GM19372 (cell line): ENCODE results near the gene DES.

ENCODE experiments used
- ATAC-seq: cut with Tn5 transposase; IDR thresholded peaks from one replicate; pipeline ENCODE4 v1.9.1; 2021; ENCODE audit warnings: mild to moderate bottlenecking, low read depth, moderate library complexity; ENCODE audit not compliant: unreplicated experiment

DES gene

DNA sequence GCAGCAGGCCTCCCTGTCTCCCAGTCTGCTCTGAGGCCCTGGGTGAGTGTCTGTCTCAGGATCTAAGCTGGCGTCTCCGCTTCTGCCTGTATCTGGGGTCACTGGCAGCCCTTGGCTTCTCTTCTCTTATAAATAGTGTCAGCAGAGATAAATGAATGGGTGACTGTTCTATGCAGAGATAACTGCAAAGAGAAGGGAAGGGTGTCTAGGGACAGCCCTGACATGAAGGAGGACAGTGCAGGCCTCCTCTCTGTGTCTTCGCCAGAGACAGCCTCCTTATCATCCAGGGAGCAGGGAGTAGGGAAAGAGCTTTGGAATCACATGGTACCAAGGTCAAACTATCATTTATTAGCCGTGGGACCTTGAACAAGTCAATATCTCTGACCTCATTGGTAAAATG is 52.3 kb downstream of the DES start:
- no peak for ATAC-seq

DNA sequence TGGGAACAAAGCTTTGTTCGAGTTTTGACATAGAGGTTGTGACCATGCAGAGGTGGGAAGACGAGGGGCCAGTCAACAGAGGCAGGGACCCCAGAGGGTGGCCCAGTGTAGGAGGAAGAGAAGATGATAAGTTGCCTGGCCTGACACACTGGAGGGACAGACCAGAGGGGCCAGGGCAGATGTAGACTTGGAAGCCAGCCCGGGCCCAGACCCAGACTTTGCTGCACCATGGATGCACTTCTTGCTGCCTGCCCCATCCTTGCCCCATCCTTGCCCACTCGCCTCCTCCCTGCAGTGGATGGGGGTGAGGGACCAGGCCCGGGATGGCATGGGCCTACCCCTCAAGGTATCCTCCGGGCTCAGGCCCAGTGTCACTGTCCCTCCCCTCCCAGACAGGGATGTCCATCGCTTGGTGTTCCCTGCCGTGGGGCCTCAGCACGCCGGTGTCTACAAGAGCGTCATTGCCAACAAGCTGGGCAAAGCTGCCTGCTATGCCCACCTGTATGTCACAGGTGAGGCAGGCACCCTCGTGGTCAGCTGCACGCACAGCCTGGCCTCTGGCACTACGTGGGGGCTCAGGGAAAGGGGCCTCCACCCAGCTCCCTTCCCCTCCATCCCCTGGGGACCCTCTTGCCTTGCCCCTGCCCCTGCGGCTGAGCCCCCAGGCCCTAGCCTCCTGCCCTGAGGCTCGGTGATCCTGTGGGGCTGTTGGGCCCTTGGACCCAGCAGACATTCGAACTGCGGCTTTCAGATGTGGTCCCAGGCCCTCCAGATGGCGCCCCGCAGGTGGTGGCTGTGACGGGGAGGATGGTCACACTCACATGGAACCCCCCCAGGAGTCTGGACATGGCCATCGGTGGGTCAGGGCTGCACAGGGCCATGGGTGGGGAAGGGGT is 53.5 kb downstream of the DES start:
- ATAC-seq = no peak

DNA sequence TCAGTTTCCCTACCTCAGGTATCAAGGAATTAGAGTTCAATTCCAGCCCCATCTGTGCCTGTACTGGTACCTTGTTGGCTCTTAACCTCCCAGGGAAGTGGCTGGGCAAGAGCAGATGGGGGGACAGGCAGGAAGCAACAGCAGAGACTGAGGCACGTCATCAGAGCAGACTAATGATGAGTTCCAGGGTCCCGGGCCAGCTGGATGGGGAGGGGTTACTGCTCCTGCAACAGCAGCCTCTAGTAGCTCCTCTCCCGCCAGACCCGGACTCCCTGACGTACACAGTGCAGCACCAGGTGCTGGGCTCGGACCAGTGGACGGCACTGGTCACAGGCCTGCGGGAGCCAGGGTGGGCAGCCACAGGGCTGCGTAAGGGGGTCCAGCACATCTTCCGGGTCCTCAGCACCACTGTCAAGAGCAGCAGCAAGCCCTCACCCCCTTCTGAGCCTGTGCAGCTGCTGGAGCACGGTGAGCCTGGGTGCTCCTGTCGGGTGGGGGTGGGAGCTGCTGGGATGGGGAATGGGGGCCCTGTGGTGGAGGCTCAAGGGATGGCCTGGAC is 54.5 kb downstream of the DES start:
- ATAC-seq = no peak

DNA sequence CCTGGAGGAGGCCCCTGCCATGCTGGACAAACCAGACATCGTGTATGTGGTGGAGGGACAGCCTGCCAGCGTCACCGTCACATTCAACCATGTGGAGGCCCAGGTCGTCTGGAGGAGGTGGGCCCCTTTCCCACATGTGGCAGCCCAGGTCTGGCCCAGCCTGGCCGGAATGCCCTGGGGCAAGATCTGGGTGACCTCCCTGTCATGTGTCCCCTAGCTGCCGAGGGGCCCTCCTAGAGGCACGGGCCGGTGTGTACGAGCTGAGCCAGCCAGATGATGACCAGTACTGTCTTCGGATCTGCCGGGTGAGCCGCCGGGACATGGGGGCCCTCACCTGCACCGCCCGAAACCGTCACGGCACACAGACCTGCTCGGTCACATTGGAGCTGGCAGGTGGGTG is 55.3 kb downstream of the DES start:
- no peak for ATAC-seq

DNA sequence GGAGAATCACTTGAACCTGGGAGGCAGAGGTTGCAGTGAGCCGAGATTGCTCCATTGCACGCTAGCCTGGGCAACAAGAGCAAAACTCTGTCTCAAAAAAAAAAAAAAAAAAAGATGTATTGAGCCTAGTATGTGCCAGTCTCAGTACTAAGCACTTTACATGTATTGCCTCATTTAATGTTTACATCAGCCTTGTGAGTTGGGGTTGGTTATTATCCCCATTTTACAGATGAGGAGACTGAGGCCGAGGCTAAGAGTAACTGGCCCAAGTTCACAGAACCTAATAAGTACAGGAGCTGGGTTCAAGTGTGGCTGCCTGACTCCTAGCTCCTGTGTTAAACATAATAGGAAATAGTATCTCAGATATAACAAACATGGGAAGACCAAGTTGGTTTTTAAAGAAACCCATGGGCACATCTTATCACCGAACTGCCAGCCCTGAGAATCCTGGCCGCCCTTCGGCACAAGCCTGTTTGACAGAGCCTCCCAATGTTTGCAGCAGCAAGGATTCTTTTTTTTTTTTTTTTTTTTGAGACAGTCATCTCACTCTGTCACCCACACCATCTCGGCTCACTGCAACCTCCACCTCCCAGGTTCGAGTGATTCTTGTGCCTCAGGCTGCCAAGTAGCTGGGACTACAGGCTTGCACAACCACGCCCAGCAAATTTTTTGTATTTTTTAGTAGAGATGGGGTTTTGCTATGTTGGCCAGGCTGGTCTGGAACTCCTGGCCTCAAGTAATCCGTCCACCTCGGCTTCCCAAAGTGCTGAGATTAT is 56.3 kb downstream of the DES start:
- no peak for ATAC-seq

DNA sequence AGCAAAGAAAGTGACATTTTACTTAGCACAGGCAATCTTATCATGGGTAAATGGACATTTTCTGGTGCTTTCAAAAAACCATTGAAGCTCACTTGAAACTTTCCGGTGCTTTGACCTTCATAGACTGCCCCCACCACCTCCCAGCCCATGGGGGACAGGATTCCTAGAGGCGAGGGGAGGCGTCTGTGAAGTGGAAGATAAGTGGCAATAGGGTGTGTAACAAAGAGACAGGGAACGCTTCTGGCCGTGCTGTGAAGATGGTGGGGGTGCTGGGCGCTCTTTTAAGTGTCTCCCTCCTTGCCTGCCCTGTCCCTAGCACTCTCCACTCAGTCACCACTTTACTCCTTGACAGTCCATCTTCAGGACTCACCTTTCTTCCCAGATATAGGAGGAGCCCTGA is 57.1 kb downstream of the DES start:
- ATAC-seq = no peak

DNA sequence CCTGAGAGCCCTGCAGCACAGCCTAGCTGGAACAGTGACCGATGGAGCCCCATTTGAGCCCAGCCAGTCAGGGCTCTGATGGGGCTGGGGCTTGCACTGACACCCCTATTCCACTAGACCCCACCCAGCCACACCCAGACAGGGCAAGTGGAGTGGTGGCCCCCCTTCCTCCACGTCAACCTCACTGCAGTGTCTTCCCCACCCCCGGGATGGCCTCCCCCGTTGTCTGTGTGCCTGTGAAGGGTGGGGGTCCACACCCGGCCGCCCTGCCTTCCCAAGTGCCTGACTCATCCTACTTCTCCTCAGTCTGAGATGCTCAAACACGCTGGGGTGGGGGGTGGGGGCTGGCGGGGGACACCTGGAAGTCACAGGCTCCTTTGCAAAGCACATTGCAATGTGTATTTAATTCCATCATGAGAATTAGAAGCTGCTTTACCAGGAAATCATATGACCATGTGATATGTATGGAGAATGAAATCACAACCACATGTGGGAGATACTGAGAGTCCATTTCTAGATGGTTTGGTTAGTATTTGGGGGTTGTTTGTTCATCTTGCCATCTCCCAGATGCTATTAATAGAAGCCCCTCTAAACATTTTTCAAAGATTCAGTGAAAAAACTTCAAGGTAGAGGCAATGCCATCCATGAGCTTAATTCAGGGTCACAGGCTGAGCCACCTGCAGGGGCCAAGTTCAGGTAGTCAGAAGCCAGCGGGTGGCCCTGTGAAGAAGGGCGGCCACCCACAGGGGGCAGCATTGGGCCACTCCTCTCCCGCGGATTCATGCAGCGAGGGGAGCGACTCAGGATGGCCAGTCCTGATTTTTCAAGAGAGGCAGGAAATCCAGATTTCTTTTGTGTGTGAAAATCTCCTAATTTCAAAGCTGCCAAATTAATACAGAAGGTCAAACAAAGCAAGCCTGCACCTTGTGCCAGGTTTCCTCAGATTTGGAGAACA is 57.8 kb downstream of the DES start:
- no peak for ATAC-seq
